Subcutaneous abdominal adipose tissue (tissue), 5 donors: ENCODE measurements around the gene HOXB9.

Experiments
- H3K27ac ChIP-seq: one replicate; pipeline ENCODE4 v1.7.0; 2013; ENCODE audit warnings: low read depth, mild to moderate bottlenecking, inconsistent platforms, low read length, moderate library complexity
- H3K27me3 ChIP-seq, 5 donors: one replicate each; pipeline ENCODE4 v1.7.0; 2013; ENCODE audit warnings: low read length in 5 of 5, inconsistent platforms in 1 of 5; ENCODE audit not compliant: control insufficient read depth in 5 of 5, insufficient read depth in 4 of 5
- H3K36me3 ChIP-seq, 5 donors: one replicate each; pipeline ENCODE4 v1.7.0; 2013; ENCODE audit warnings: low read length in 5 of 5; ENCODE audit not compliant: control insufficient read depth in 5 of 5, insufficient read depth in 5 of 5
- H3K4me1 ChIP-seq, 5 donors: one replicate each; pipeline ENCODE4 v1.7.0; 2013; ENCODE audit warnings: low read length in 5 of 5, mild to moderate bottlenecking in 3 of 5, moderate library complexity in 1 of 5; ENCODE audit not compliant: control insufficient read depth in 5 of 5, insufficient read depth in 5 of 5
- H3K4me3 ChIP-seq, 5 donors: one replicate each; pipeline ENCODE4 v1.7.0; 2013; ENCODE audit warnings: low read length in 5 of 5, low read depth in 1 of 5
- H3K9ac ChIP-seq, 5 donors: one replicate each; pipeline ENCODE4 v1.7.0; 2013; ENCODE audit warnings: low read length in 5 of 5, mild to moderate bottlenecking in 4 of 5, moderate library complexity in 3 of 5
- H3K9me3 ChIP-seq, 5 donors: one replicate each; pipeline ENCODE4 v1.7.0; 2013; ENCODE audit warnings: low read length in 5 of 5; ENCODE audit not compliant: control insufficient read depth in 5 of 5
- donor health status: healthy.
- donor health status: healthy.
- donor health status: healthy.
- donor health status: healthy.
- donor health status: healthy.

The HOXB9 gene

GRCh38 chr17:48630925-48631692 lies 5.0 kb upstream of the HOXB9 start:
- Histone ChIP-seq H3K4me1 (peaks cover 0 to 17% (median 11%) of the 10 kb centered on the region in 5 donors), H3K4me3 (no peak overlapping the region), H3K9me3 (no peaks in the 10 kb centered on the region), H3K36me3 (no peaks in the 10 kb centered on the region), H3K27me3 (peaks cover 72 to 91% (median 90%) of the 10 kb centered on the region in 5 donors), H3K27ac (no peak overlapping the region), H3K9ac (no peak overlapping the region)

- no peaks in the 10 kb centered on the region for H3K9me3 ChIP-seq
- H3K36me3 ChIP-seq = no peaks in the 10 kb centered on the region
- peaks cover 2 to 25% (median 17%) of the 10 kb centered on the region in 5 donors for H3K4me1 ChIP-seq
- no peak overlapping the region for H3K9ac ChIP-seq
- H3K27me3 ChIP-seq = peaks cover 63 to 83% (median 81%) of the 10 kb centered on the region in 5 donors
- no peak overlapping the region for H3K4me3 ChIP-seq
- H3K27ac ChIP-seq = no peak overlapping the region
Observed at GRCh38 chr17:48630009-48630924, 4.1 kb upstream of the HOXB9 start.

GRCh38 chr17:48629411-48629759 lies 3.2 kb upstream of the HOXB9 start:
- Histone ChIP-seq H3K4me1 (peaks cover 2 to 33% (median 25%) of the 10 kb centered on the region in 5 donors), H3K9me3 (no peaks in the 10 kb centered on the region), H3K36me3 (no peaks in the 10 kb centered on the region), H3K27ac (no peak overlapping the region), H3K27me3 (peaks cover 63 to 81% (median 77%) of the 10 kb centered on the region in 5 donors), H3K4me3 (no peak overlapping the region), H3K9ac (no peak overlapping the region)

- Histone ChIP-seq H3K27me3 (peaks cover 64 to 83% (median 78%) of the 10 kb centered on the region in 5 donors), H3K4me3 (no peak overlapping the region), H3K9me3 (no peaks in the 10 kb centered on the region), H3K36me3 (no peaks in the 10 kb centered on the region), H3K9ac (no peak overlapping the region), H3K4me1 (peaks cover 2 to 32% (median 25%) of the 10 kb centered on the region in 5 donors), H3K27ac (no peak overlapping the region)
Observed at GRCh38 chr17:48628649-48629410, 2.7 kb upstream of the HOXB9 start.

GRCh38 chr17:48627623-48628521 lies 1.7 kb upstream of the HOXB9 start:
- H3K9ac ChIP-seq = no peak overlapping the region

GRCh38 chr17:48627118-48627597 lies 1.0 kb upstream of the HOXB9 start:
- no peak overlapping the region for H3K27ac ChIP-seq
- H3K9ac ChIP-seq = no peak overlapping the region
- peaks cover 2 to 26% (median 23%) of the 10 kb centered on the region in 5 donors for H3K4me1 ChIP-seq
- no peaks in the 10 kb centered on the region for H3K36me3 ChIP-seq
- H3K27me3 ChIP-seq = peaks cover 66 to 82% (median 74%) of the 10 kb centered on the region in 5 donors
- peak overlapping the region in 1 of 5 donors; percentile 70 for H3K4me3 ChIP-seq
- H3K9me3 ChIP-seq = no peaks in the 10 kb centered on the region

More at GRCh38 chr17:48627623-48628521, 1.7 kb upstream of the HOXB9 start:
- H3K36me3 ChIP-seq = no peaks in the 10 kb centered on the region
- H3K27ac ChIP-seq = no peak overlapping the region
- peaks cover 66 to 83% (median 76%) of the 10 kb centered on the region in 5 donors for H3K27me3 ChIP-seq
- no peak overlapping the region for H3K4me3 ChIP-seq
- no peaks in the 10 kb centered on the region for H3K9me3 ChIP-seq
- peaks cover 2 to 26% (median 23%) of the 10 kb centered on the region in 5 donors for H3K4me1 ChIP-seq

- peak overlapping the region; percentile 48 to 70 (median 66) for H3K4me3 ChIP-seq
- peak overlapping the region in 3 of 5 donors; percentile 41 to 55 (median 54) for H3K9ac ChIP-seq
- no peaks in the 10 kb centered on the region for H3K36me3 ChIP-seq
- H3K9me3 ChIP-seq = no peaks in the 10 kb centered on the region
- H3K27me3 ChIP-seq = peaks cover 62 to 83% (median 70%) of the 10 kb centered on the region in 5 donors
- H3K4me1 ChIP-seq = peaks cover 2 to 26% (median 23%) of the 10 kb centered on the region in 5 donors
- no peak overlapping the region for H3K27ac ChIP-seq
Observed at GRCh38 chr17:48625495-48626244, 488 bp downstream of the HOXB9 start.

GRCh38 chr17:48624544-48625494 lies 1.3 kb downstream of the HOXB9 start:
- Histone ChIP-seq H3K4me3 (peak overlapping the region; percentile 48 to 70 (median 66)), H3K4me1 (peaks cover 2 to 26% (median 23%) of the 10 kb centered on the region in 5 donors), H3K27me3 (peaks cover 59 to 85% (median 72%) of the 10 kb centered on the region in 5 donors), H3K9ac (peak overlapping the region in 3 of 5 donors; percentile 52 to 55 (median 54)), H3K36me3 (no peaks in the 10 kb centered on the region), H3K9me3 (no peaks in the 10 kb centered on the region), H3K27ac (no peak overlapping the region)
